ENCODE measurements around the gene AJM1. TPM values are rescaled to one million over a fixed set of nuclear protein-coding genes. Genes with fewer than 3 reads are reported as not detected.
"Not testable (repeated sequence)": the region's sequence is repeated elsewhere in the genome, so short reads cannot be mapped to it uniquely, and the experiment has no call there.

AJM1 gene
- total RNA-seq, 2 experiments from 2014 or later, result 3.8 to 4.2 TPM

GRCh38 chr9:136837146-136837855, 5.0 kb upstream of the AJM1 start:
- Mint-ChIP-seq H3K27me3 (no peaks in the 10 kb centered on the region), H3K36me3 (peaks cover 5% of the 10 kb centered on the region), H3K4me3 (no peak overlapping the region), H3K4me1 (ENCODE audit: low read depth) (peaks cover 9% of the 10 kb centered on the region), H3K9me3 (no peaks in the 10 kb centered on the region), H3K27ac (no peak overlapping the region)
- intact Hi-C loops (cut with micrococcal nuclease), result no loop called here
- DNase-seq, result no peak
- POLR2A ChIA-PET, result no interaction called here
- CTCF ChIA-PET, result no interaction called here

DNA sequence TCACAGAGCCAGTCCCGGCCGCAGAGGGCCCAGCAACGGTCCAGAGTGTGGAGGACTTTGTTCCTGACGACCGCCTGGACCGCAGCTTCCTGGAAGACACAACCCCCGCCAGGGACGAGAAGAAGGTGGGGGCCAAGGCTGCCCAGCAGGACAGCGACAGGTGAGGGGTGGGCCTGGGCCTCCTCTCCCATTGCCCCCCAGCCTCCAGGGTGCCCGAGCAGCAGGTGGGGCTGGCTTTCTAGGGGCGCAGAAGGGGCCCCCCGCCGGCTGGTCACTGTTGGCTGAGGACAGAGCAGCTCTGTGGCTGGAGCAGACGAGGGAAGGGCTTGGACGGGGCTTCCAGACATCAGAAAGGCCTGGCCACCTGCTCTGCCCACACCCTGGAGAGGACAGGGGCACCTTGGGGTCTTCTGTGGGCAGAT, 4.4 kb upstream of the AJM1 start:
- H3K27ac Mint-ChIP-seq; H3K4me3 Mint-ChIP-seq; intact Hi-C loops (cut with micrococcal nuclease); H3K27me3 Mint-ChIP-seq; H3K36me3 Mint-ChIP-seq; CTCF ChIA-PET; DNase-seq; H3K9me3 Mint-ChIP-seq; POLR2A ChIA-PET: not testable (repeated sequence)
- H3K4me1 Mint-ChIP-seq (ENCODE audit: low read depth), result peaks cover 10% of the 10 kb centered on the region

- Mint-ChIP-seq H3K36me3 (peaks cover 5% of the 10 kb centered on the region), H3K9me3 (no peaks in the 10 kb centered on the region), H3K4me3 (no peak overlapping the region), H3K27me3 (no peaks in the 10 kb centered on the region), H3K4me1 (ENCODE audit: low read depth) (peaks cover 13% of the 10 kb centered on the region), H3K27ac (no peak overlapping the region)
- intact Hi-C loops (cut with micrococcal nuclease), result no loop called here
- POLR2A ChIA-PET, result no interaction called here
- no peak for DNase-seq
- CTCF ChIA-PET, result no interaction called here
These were observed 3.7 kb upstream of the AJM1 start for GRCh38 chr9:136838314-136839228.

DNA sequence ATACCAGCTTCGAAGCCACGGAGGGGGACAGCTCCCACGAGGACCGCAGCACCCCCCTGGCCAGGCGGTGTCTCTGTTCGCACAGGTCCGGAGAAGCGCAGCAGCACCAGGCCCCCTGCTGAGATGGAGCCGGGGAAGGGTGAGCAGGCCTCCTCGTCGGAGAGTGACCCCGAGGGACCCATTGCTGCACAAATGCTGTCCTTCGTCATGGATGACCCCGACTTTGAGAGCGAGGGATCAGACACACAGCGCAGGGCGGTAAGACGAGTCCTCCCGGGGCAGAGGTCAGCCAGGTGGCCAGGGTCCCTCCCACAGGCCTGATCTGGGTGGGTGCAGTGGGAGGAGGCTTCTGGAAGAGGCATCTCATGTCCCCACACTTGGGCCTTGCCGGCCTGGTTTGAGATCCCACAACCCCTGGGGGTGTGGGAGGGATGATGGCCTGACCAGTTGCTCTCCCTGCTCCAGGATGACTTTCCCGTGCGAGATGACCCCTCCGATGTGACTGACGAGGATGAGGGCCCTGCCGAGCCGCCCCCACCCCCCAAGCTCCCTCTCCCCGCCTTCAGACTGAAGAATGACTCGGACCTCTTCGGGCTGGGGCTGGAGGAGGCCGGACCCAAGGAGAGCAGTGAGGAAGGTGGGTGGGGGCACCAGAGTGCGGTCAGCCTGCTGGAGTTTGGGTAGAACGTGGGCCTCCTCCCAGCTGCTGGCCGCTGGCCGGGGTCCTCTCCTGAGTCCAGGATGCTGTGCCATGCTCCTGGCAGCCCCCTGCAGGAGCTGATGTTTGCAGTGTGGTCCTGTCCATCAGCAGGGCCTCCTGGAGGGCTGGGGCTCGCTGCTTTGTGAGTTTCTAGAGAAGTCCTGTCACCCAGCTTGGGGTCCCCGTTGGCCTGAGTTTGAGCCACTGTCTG, 2.8 kb upstream of the AJM1 start:
- peaks cover 5% of the 10 kb centered on the region for H3K36me3 Mint-ChIP-seq
- no peaks in the 10 kb centered on the region for H3K27me3 Mint-ChIP-seq
- H3K4me3 Mint-ChIP-seq, result no peak overlapping the region
- ChIA-PET POLR2A (interaction anchor here (0.6 kb wide), 2 partner anchors 231 to 237 kb away, joined by 3 to 6 read pairs; partner anchors contain the start of gene SAPCD2), CTCF (interaction anchor here (0.7 kb wide), 1 partner anchor 9 kb away, joined by 3 read pairs; no protein-coding TSS in a partner anchor)
- H3K27ac Mint-ChIP-seq, result no peak overlapping the region
- no peak for DNase-seq
- H3K4me1 Mint-ChIP-seq (ENCODE audit: low read depth), result peaks cover 15% of the 10 kb centered on the region
- no peaks in the 10 kb centered on the region for H3K9me3 Mint-ChIP-seq
- intact Hi-C loops (cut with micrococcal nuclease), result loop anchor here (5.0 kb wide), 1 partner anchor 32 kb away; the partner anchor contains the start of gene RABL6

- intact Hi-C loops (cut with micrococcal nuclease), result loop anchor here (5.0 kb wide), 1 partner anchor 33 kb away; the partner anchor contains the start of gene RABL6
- H3K9me3 Mint-ChIP-seq, result no peaks in the 10 kb centered on the region
- H3K4me1 Mint-ChIP-seq (ENCODE audit: low read depth), result peaks cover 15% of the 10 kb centered on the region
- CTCF ChIA-PET, result interaction anchor here (0.7 to 1.7 kb wide), 2 partner anchors 8 to 48 kb away, joined by 3 to 7 read pairs; no protein-coding TSS in a partner anchor
- DNase-seq, result no peak
- H3K27ac Mint-ChIP-seq, result no peak overlapping the region
- H3K36me3 Mint-ChIP-seq, result peaks cover 5% of the 10 kb centered on the region
- peaks cover 2% of the 10 kb centered on the region for H3K27me3 Mint-ChIP-seq
- POLR2A ChIA-PET, result interaction anchor here (0.6 kb wide), 1 partner anchor 236 kb away, joined by 3 read pairs; no protein-coding TSS in a partner anchor
- no peak overlapping the region for H3K4me3 Mint-ChIP-seq
These were observed 2.0 kb upstream of the AJM1 start for GRCh38 chr9:136840140-136840876.

GRCh38 chr9:136840877-136841645, 1.2 kb upstream of the AJM1 start:
- ChIA-PET POLR2A (no interaction called here), CTCF (interaction anchor here (0.7 to 4.3 kb wide), 11 partner anchors 9 to 206 kb away, joined by 3 to 56 read pairs (median 8); partner anchors contain the start of genes ABCA2, C8G, FBXW5 and FUT7)
- H3K27me3 Mint-ChIP-seq, result peaks cover 5% of the 10 kb centered on the region
- no peaks in the 10 kb centered on the region for H3K9me3 Mint-ChIP-seq
- no peak for DNase-seq
- intact Hi-C loops (cut with micrococcal nuclease), result loop anchor here (5.0 kb wide), 1 partner anchor 34 kb away; the partner anchor contains the start of gene RABL6
- no peak overlapping the region for H3K27ac Mint-ChIP-seq
- no peak overlapping the region for H3K4me3 Mint-ChIP-seq
- H3K36me3 Mint-ChIP-seq, result peaks cover 5% of the 10 kb centered on the region
- H3K4me1 Mint-ChIP-seq (ENCODE audit: low read depth), result peaks cover 15% of the 10 kb centered on the region

- intact Hi-C loops (cut with micrococcal nuclease), result loop anchor here (2.0 to 5.0 kb wide), 3 partner anchors 35 to 103 kb away; partner anchors contain the start of genes C8G, FBXW5, RABL6 and TMEM141
These were observed 465 bp upstream of the AJM1 start for GRCh38 chr9:136841646-136842379.

DNA sequence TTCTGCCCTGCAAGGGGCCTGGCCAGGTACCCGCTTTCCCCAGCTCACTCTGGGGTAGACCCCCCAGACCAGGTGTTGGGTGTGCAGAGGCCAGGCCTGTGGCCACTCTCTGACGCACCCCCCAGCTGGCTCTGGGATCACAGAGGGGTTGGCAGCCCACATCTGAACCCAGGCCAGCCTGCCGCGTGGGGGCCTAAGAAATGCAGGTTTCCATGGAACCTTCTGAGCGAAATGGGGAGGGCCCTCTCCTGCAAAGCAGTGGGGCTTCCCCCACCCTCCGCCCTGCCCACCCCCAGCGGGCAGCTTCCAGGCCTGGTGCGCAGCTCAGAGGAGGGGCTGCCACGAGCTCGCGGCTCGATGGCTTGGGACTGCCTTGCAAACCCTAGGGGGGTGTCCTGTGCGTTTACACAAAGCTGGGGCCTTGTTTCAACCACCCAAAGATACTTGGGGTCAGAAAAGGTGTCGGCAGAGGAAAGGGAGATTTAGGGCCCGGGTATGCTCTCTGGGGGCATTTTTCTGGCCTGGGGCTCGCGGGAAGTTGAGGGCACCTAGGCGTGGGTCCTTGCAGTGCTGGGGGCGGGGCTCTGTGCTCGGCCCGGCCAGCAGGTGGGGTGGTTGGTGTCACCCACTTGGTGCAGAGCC, 1.0 kb downstream of the AJM1 start:
- not testable (repeated sequence) for DNase-seq, H3K27ac Mint-ChIP-seq, H3K9me3 Mint-ChIP-seq
- Mint-ChIP-seq H3K36me3 (peaks cover 10% of the 10 kb centered on the region), H3K4me1 (ENCODE audit: low read depth) (peaks cover 27% of the 10 kb centered on the region), H3K27me3 (peaks cover 17% of the 10 kb centered on the region), H3K4me3 (peak overlapping the region; percentile 43)
- ChIA-PET POLR2A (interaction anchor here (1.2 to 1.7 kb wide), 4 partner anchors 36 to 101 kb away, joined by 3 to 7 read pairs (median 4); partner anchors contain the start of genes C8G, FBXW5 and TRAF2), CTCF (interaction anchor here (0.8 to 4.3 kb wide), 28 partner anchors 14 to 253 kb away, joined by 3 to 56 read pairs (median 6); partner anchors contain the start of genes ABCA2, C8G, CLIC3 and EDF1)
- intact Hi-C loops (cut with micrococcal nuclease), result loop anchor here (2.0 to 5.0 kb wide), 3 partner anchors 36 to 102 kb away; partner anchors contain the start of genes C8G, FBXW5, RABL6 and TMEM141

More at GRCh38 chr9:136841646-136842379, 465 bp upstream of the AJM1 start:
- CTCF ChIA-PET, result interaction anchor here (0.7 to 4.3 kb wide), 41 partner anchors 10 to 360 kb away, joined by 3 to 56 read pairs (median 5); partner anchors contain the start of genes ABCA2, C8G, CLIC3 and EDF1
- not testable (repeated sequence) for H3K27ac Mint-ChIP-seq, H3K36me3 Mint-ChIP-seq, DNase-seq, H3K27me3 Mint-ChIP-seq, H3K9me3 Mint-ChIP-seq
- Mint-ChIP-seq H3K4me1 (ENCODE audit: low read depth) (peaks cover 20% of the 10 kb centered on the region), H3K4me3 (peak overlapping the region; percentile 73)
- POLR2A ChIA-PET, result interaction anchor here (1.7 kb wide), 1 partner anchor 60 kb away, joined by 7 read pairs; no protein-coding TSS in a partner anchor

Measured in activated CD4-positive, alpha-beta memory T cell treated with anti-CD3 and anti-CD28 coated beads for 36 hours (primary cell).